Raji (cell line): ENCODE results near the gene MINDY1.

ENCODE experiments used
- POLR2A ChIP-seq: IDR thresholded peaks from 2 replicates; pipeline ENCODE4 v1.6.1; 2011; ENCODE audit warnings: low read depth, low read length, control low read depth; ENCODE audit not compliant: insufficient read depth

MINDY1 gene

GRCh38 chr1:151006327-151007052, at the start of gene MINDY1:
MINDY1 (minus strand) TSS chr1:151006902; CDS start chr1:151002617, 4,285 bp downstream.
- TF ChIP-seq POLR2A, result peak; percentile 39; the same call in 1 of the 2 replicates

- no peak for TF ChIP-seq POLR2A
Observed at GRCh38 chr1:151056149-151056548, 49.4 kb upstream of the MINDY1 start.

- no peak for TF ChIP-seq POLR2A
Observed at GRCh38 chr1:151055581-151055980, 48.9 kb upstream of the MINDY1 start.

- TF ChIP-seq POLR2A, result no peak
Observed at GRCh38 chr1:151054971-151055547, 48.4 kb upstream of the MINDY1 start.

- no peak for TF ChIP-seq POLR2A
Observed at GRCh38 chr1:151051356-151052009, 44.8 kb upstream of the MINDY1 start.

GRCh38 chr1:151050051-151050688, 43.5 kb upstream of the MINDY1 start:
- no peak for TF ChIP-seq POLR2A

GRCh38 chr1:151049458-151049857, 42.8 kb upstream of the MINDY1 start:
- TF ChIP-seq POLR2A, result no peak

- no peak; the same call in 1 of the 2 replicates for TF ChIP-seq POLR2A
Observed at GRCh38 chr1:151048645-151049032, 41.9 kb upstream of the MINDY1 start.

GRCh38 chr1:151047925-151048644, 41.4 kb upstream of the MINDY1 start:
- TF ChIP-seq POLR2A, result 0 out of 2 replicates have a peak, but pooled peaks have one; percentile 25

GRCh38 chr1:151047591-151047924, 40.9 kb upstream of the MINDY1 start, which contains the start of gene C1orf56:
C1orf56 (plus strand) TSS chr1:151047751; CDS start chr1:151047848, 97 bp downstream.
- TF ChIP-seq POLR2A, result peak; percentile 64

- TF ChIP-seq POLR2A, result no peak
Observed at GRCh38 chr1:151043163-151043562, 36.5 kb upstream of the MINDY1 start.

GRCh38 chr1:151039521-151039920, 32.8 kb upstream of the MINDY1 start:
- no peak for TF ChIP-seq POLR2A

GRCh38 chr1:151037032-151037431, 30.3 kb upstream of the MINDY1 start:
- no peak for TF ChIP-seq POLR2A

GRCh38 chr1:151036356-151036755, 29.7 kb upstream of the MINDY1 start, which contains the start of gene BNIPL:
BNIPL (plus strand) TSS chr1:151036586; CDS start chr1:151036726, 140 bp downstream.
- no peak for TF ChIP-seq POLR2A

GRCh38 chr1:151035167-151035566, 28.5 kb upstream of the MINDY1 start:
- no peak for TF ChIP-seq POLR2A
